ENCODE data around the gene CTRL.

Gene CTRL

DNA sequence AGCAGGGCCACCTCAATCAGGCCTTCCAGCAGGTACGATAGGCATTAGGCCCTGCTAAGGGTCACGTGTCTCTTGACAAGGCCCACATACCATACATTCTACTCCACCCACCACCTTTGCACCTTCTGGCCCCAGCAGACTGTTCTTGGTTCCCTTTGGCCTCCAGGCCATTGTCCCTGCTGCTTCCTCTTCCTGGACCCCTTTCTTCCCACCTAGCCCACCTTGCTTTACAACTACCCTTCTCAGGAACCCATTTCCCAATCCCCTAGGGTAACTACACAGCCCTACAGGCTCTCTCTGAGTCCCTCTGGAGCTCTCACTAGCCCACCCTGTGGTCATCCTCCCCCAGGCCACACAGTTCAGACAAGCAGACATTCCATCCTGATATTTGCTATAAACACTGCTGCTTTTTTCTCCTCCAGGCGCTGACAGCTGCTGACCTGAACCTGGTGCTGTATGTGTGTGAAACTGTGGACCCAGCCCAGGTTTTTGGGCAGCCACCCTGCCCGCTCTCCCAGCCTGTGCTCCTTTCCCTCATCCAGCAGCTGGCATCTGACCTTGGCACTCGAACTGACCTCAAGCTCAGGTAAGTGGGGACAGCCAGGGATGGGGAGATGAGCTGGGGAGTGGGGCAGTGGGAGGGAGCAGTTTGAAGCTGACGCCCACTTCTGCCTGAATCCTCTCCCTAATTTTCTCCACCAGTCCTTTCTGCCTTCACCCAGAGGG is 48.4 kb downstream of the CTRL start:
- TF ChIP-seq GATA2 (IDR thresholded peaks at IDR 0.05; ENCODE audit: low read depth, low read length) = no peak
- TF ChIP-seq GATA3 (IDR thresholded peaks at IDR 0.05; ENCODE audit: low read depth, low read length) = no peak

DNA sequence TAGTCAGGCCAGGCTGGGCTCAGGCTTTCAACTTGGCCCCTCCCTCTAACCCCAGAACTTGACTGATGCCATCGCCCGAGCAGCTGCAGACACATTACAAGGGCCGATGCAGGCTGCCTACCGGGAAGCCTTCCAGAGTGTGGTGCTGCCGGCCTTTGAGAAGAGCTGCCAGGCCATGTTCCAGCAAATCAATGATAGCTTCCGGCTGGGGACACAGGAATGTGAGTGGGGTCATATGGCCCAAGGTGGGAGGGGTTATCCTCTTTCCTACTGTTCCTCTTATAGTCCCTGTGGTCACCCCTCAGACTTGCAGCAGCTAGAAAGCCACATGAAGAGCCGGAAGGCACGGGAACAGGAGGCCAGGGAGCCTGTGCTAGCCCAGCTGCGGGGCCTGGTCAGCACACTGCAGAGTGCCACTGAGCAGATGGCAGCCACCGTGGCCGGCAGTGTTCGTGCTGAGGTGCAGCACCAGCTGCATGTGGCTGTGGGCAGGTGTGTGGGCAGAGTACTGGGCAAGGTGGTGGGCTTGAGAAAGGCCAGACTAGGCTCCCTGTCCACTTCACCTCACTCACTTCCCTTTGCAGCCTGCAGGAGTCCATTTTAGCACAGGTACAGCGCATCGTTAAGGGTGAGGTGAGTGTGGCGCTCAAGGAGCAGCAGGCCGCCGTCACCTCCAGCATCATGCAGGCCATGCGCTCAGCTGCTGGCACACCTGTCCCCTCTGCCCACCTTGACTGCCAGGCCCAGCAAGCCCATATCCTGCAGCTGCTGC is 49.1 kb downstream of the CTRL start:
- no peak for TF ChIP-seq GATA3 (IDR thresholded peaks at IDR 0.05; ENCODE audit: low read depth, low read length)
- TF ChIP-seq GATA2 (IDR thresholded peaks at IDR 0.05; ENCODE audit: low read depth, low read length) = no peak

- no peak for TF ChIP-seq GATA2 (IDR thresholded peaks at IDR 0.05; ENCODE audit: low read depth, low read length)
- TF ChIP-seq GATA3 (IDR thresholded peaks at IDR 0.05; ENCODE audit: low read depth, low read length) = no peak
Observed at GRCh38 chr16:67881621-67882161, 50.0 kb downstream of the CTRL start.

DNA sequence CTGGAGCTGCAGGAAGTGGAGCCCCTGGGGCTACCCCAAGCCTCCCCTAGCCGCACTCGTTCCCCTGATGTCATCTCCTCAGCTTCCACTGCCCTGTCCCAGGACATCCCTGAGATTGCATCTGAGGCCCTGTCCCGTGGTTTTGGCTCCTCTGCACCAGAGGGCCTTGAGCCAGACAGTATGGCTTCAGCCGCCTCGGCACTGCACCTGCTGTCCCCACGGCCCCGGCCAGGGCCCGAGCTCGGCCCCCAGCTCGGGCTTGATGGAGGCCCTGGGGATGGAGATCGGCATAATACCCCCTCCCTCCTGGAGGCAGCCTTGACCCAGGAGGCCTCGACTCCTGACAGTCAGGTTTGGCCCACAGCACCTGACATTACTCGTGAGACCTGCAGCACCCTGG is 51.1 kb downstream of the CTRL start:
- TF ChIP-seq GATA2 (IDR thresholded peaks at IDR 0.05; ENCODE audit: low read depth, low read length) = no peak
- TF ChIP-seq GATA3 (IDR thresholded peaks at IDR 0.05; ENCODE audit: low read depth, low read length) = no peak

- TF ChIP-seq GATA3 (IDR thresholded peaks at IDR 0.05; ENCODE audit: low read depth, low read length) = no peak
- no peak for TF ChIP-seq GATA2 (IDR thresholded peaks at IDR 0.05; ENCODE audit: low read depth, low read length)
Observed at GRCh38 chr16:67879936-67880335, 51.7 kb downstream of the CTRL start.

Measured in SH-SY5Y (cell line).